IPS-NIHi11 (cell line): ENCODE results near the gene ASB15.

Experiments
- DNase-seq: peaks from one replicate; pipeline ENCODE4 v3.0.0; 2012; ENCODE audit warnings: mixed read lengths, low spot score

The ASB15 gene

DNA sequence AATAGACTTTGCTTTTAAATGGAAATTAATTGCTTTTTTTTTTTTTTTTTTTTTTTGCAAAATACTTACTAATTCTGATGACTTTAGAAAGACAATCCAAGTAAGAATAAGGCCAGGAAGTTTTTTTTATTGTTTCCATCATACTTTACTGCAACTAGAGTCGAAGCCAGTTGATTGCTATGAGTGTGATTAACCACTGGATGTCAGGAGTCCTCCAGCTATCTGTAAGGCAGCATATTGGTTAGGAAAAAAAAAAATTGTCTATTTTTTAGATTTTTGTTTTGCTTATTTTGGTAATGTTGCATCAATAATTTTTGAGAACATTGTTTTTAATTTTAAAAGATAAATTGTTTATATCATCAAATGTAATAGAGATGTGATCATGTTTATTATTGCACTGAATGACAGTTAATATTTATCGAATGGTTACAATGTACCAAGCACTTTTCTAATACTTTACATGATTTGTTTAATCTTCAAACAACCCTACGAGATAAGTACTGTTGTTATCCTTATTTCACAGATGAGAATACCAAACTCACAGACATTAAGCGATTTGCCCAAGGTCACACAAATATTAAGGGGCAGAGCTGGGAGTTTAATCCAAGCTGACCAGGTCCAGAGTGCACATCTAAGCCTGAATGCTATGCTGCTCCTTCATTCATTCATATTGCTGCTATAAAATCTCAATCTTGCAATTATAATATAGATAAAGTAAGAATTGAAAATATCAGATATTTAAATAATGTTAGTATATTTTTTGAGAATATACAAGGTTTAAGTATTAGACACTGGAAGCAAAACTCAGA is 34.1 kb downstream of the ASB15 start:
- DNase-seq = peak; percentile 26

DNA sequence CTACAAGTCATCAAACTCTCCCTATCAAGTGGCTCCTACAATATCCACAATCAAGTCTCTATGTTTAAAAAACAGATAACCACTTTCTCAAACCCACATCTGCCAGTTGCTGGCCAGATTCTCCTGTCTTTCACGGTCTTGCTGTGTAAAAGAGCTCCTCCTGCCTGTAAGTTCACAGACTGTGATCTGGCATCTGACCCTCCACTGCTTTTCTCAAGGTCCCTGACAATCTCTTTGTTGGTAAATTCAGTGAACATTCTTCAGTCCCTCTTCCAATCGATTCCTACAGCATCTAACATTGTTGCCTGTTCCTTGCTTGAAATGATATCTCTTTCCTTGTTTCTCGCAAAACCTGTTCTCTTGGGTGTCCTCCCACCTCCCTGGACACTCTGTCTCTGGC is 35.6 kb downstream of the ASB15 start:
- DNase-seq = no peak

GRCh38 chr7:123637878-123638277 is 36.3 kb downstream of the ASB15 start:
- DNase-seq = no peak

GRCh38 chr7:123639631-123640030 is 38.0 kb downstream of the ASB15 start:
- no peak for DNase-seq

- no peak for DNase-seq
Measured at GRCh38 chr7:123640583-123640982, 39.0 kb downstream of the ASB15 start.

- DNase-seq = no peak
Measured at GRCh38 chr7:123641901-123642300, 40.3 kb downstream of the ASB15 start.

DNA sequence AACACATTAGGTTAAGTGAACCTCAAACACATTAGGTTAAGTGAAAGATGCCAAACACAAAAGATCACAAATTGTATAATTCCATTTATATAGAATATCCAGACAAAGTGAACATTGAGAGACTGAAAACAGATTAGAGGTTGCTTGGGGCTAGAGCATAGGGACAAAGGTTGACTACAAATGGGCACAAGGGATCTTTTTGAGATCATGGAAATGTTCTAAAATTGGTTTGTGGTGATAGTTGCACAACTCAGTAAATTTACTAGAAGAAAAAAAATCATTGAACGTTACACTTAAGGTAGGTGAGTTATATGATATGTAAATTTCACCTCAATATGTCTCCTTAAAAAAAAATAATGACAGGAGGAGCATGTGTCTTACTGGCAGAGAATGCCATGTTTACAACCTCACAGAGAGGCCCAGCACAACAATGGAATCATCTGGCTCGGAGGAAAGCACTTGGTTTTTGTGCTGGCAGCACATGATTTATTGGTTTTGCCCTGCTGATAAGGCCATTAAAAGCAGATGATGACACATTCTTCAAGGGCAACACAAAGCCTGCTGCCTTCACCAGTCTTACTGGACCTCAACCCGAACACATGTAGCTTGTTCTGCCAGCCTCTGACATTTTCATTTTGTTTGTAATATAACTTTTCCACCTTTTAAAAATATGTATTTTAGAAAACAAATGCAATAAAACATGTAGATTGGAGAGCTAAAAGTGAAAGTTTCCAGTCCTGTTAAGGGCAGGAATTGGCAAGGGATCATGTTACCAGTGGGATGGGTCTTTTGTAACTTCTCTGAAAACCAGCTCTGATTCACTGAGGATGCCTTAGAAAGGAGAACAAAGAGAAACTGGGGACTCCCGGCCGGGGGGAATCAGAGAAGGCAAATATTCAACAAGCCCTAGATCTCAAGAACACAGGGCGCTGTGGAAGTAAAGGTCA is 42.1 kb downstream of the ASB15 start:
- peak; percentile 68 for DNase-seq

- DNase-seq = no peak
Measured at GRCh38 chr7:123645516-123645915, 43.9 kb downstream of the ASB15 start.

- no peak for DNase-seq
Measured at GRCh38 chr7:123647106-123647730, 45.6 kb downstream of the ASB15 start.

DNA sequence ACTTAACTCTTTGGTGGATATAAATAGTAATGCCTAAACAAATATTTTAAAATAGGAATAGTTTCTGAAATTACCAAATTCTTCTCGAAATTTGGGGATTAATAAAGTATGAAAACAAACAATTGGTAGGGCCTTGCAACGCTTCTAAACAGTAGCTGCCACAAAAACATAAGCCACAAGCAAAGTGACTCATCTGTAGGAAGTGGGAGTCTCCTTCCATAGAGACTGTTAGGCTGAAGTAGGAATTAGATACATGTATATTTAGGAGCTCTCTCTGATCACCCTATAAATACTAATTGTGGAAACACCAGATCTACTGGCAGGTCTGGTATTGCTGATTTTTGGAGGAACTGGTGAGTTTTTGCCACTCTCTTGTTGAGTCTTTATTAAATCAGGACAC is 48.3 kb downstream of the ASB15 start:
- DNase-seq = no peak

GRCh38 chr7:123650595-123650994 is 49.0 kb downstream of the ASB15 start:
- no peak for DNase-seq

DNA sequence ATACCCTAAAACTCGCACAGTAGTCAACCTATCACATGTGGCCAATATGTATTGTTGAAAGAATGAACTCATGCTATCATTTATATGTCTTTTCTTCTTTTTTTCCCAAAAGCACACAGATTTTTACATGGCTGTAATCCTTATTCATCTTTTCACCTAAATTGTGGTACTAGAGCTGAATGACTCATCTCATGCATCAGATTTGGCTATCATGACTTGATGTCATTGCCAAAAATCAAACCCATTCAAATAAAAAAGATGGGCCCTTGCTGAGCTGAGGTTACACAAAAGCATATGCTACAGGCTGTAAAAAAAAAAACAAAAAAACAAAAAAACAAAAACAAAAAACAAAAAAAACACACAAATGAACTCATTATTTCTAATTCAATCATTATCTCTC is 50.8 kb downstream of the ASB15 start:
- DNase-seq = no peak

- DNase-seq = no peak
Measured at GRCh38 chr7:123653162-123653561, 51.5 kb downstream of the ASB15 start.

DNA sequence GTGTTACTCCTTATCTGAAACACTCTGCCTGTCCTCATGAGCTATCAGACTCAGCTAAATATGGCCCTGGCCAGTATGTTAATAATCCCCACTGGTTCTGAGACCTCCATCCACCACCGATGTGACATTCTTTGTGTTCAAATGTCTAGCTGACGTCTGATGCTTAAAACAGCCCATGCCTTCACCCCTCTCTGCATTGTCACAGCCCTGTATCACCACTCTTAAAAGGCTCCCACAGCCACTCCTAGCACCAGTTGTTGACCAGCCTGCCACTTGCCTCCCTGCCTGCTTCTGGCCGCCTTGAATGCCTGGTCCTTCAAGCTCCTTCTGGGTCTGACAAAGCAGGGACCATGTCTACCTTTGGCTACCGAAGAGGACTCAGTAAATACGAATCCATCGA is 54.0 kb downstream of the ASB15 start, which contains the start of gene LMOD2:
LMOD2 (plus strand) TSS at position 253 of the 400 bp plus-strand sequence; CDS start at position 351, 98 bp downstream.
- DNase-seq = no peak

GRCh38 chr7:123656544-123657303 is 55.1 kb downstream of the ASB15 start:
- DNase-seq = no peak

DNA sequence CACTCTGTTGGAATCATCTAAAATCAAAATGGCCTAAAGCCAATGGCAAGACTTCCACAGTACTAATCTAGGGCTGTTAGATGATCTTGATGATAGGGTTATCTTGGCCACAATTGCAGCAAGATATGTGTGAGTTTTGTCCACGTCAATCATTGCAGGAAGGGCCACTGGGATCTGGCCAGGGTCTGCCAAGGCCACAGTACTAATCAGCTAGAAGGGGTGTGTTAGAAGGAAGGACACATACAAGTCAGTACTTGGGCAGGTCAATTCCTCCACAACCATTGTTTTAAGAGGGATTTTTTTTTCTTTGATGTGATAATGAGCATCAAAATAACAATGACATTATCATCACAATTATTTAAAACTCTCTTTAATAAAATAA is 55.7 kb downstream of the ASB15 start:
- no peak for DNase-seq

GRCh38 chr7:123658023-123658422 is 56.4 kb downstream of the ASB15 start:
- DNase-seq = no peak

DNA sequence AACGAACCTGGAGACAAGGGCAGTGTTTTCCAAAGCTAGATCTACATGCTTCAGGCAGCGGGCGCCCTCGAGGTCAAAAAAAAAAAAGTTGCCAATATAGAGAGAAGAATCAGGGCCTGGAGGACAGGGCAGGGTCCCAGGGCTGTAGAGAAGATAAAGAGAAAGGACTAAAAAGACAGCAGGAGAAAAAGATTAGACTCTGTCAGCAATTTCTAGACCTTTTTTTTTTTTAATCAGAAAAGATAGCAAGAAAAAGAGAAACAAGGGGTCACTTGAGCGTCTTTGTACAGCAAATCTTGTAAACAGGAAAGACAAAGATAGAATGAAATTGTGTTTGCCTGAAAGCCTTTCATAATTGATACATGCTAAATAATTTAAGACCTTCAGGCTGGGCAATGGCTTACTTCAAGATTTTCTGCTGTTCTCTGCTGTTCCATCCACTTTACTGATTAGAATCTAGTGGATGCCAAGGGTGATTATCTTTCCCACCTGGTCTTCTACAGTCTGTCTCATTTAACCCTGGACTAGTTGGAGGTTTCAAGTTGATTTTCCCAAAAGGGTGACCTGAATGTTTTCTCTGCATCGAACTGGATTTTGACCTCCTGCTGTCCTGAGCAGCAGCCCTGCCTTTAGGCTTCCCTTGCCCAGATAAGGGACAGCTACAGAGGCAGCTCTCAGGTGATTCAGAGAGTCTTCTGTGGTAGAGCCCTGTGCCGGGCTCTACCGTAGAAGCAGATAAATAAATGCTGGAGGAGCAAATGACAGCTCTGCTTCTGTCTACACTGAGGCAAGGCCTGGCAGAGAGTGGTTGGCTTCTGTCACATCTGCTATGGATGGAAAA is 59.1 kb downstream of the ASB15 start:
- DNase-seq = no peak

GRCh38 chr7:123661765-123662164 is 60.1 kb downstream of the ASB15 start:
- DNase-seq = no peak

GRCh38 chr7:123662293-123662692 is 60.7 kb downstream of the ASB15 start:
- no peak for DNase-seq

GRCh38 chr7:123662755-123663154 is 61.1 kb downstream of the ASB15 start:
- no peak for DNase-seq
